ENCODE data around the gene ADNP.

The ADNP gene

GRCh38 chr20:50948132-50948785, 17.0 kb upstream of the ADNP start:
- no peak overlapping the region for H3K4me3 ChIP-seq (ENCODE audit: low read depth in 1 of 2, low read length in 1 of 2)
- H3K36me3 ChIP-seq = peaks cover 96% of the 10 kb centered on the region
- H3K27ac ChIP-seq = no peak overlapping the region
- no peak for TF ChIP-seq CTCF (IDR thresholded peaks at IDR 0.05)
- no peaks in the 10 kb centered on the region for H3K27me3 ChIP-seq
- H3K4me1 ChIP-seq (ENCODE audit: control insufficient read depth in 1 of 2, insufficient read depth in 1 of 2, low read depth in 1 of 2, low read length in 1 of 2) = no peaks in the 10 kb centered on the region
- H3K9me3 ChIP-seq = no peaks in the 10 kb centered on the region

GRCh38 chr20:50943069-50943468, 11.8 kb upstream of the ADNP start:
- no peak for TF ChIP-seq CTCF (IDR thresholded peaks at IDR 0.05)
- H3K36me3 ChIP-seq = peaks cover 96% of the 10 kb centered on the region
- no peak overlapping the region for H3K4me3 ChIP-seq (ENCODE audit: low read depth in 1 of 2, low read length in 1 of 2)

GRCh38 chr20:50933589-50933988, 2.4 kb upstream of the ADNP start:
- Histone ChIP-seq H3K27me3 (no peaks in the 10 kb centered on the region), H3K9me3 (no peaks in the 10 kb centered on the region), H3K4me3 (ENCODE audit: low read depth in 1 of 2, low read length in 1 of 2) (no peak overlapping the region), H3K36me3 (peaks cover 48% of the 10 kb centered on the region), H3K4me1 (ENCODE audit: control insufficient read depth in 1 of 2, insufficient read depth in 1 of 2, low read depth in 1 of 2, low read length in 1 of 2) (peaks cover 19 to 29% of the 10 kb centered on the region in 2 experiments), H3K27ac (no peak overlapping the region)
- TF ChIP-seq CTCF (IDR thresholded peaks at IDR 0.05) = no peak

More at GRCh38 chr20:50943069-50943468, 11.8 kb upstream of the ADNP start:
- Histone ChIP-seq H3K4me1 (ENCODE audit: control insufficient read depth in 1 of 2, insufficient read depth in 1 of 2, low read depth in 1 of 2, low read length in 1 of 2) (no peaks in the 10 kb centered on the region), H3K9me3 (no peaks in the 10 kb centered on the region), H3K27me3 (no peaks in the 10 kb centered on the region), H3K27ac (no peak overlapping the region)

GRCh38 chr20:50932691-50933280, 1.5 kb upstream of the ADNP start:
- peak overlapping the region; percentile 94 for H3K27ac ChIP-seq
- no peak overlapping the region for H3K4me3 ChIP-seq (ENCODE audit: low read depth in 1 of 2, low read length in 1 of 2)
- no peak for TF ChIP-seq CTCF (IDR thresholded peaks at IDR 0.05)
- no peaks in the 10 kb centered on the region for H3K9me3 ChIP-seq
- peaks cover 19 to 37% of the 10 kb centered on the region in 2 experiments for H3K4me1 ChIP-seq (ENCODE audit: control insufficient read depth in 1 of 2, insufficient read depth in 1 of 2, low read depth in 1 of 2, low read length in 1 of 2)
- H3K36me3 ChIP-seq = peaks cover 40% of the 10 kb centered on the region
- no peaks in the 10 kb centered on the region for H3K27me3 ChIP-seq

GRCh38 chr20:50932016-50932485, 814 bp upstream of the ADNP start:
- no peaks in the 10 kb centered on the region for H3K27me3 ChIP-seq
- peak overlapping the region; percentile 79 to 84 for H3K4me3 ChIP-seq (ENCODE audit: low read depth in 1 of 2, low read length in 1 of 2)
- peaks cover 39% of the 10 kb centered on the region for H3K36me3 ChIP-seq
- TF ChIP-seq CTCF (IDR thresholded peaks at IDR 0.05) = no peak
- no peaks in the 10 kb centered on the region for H3K9me3 ChIP-seq
- peak overlapping the region; percentile 94 for H3K27ac ChIP-seq
- peaks cover 19 to 37% of the 10 kb centered on the region in 2 experiments for H3K4me1 ChIP-seq (ENCODE audit: control insufficient read depth in 1 of 2, insufficient read depth in 1 of 2, low read depth in 1 of 2, low read length in 1 of 2)

Measured in neutrophil (primary cell).